Spleen (tissue), 11 donors: ENCODE results near the gene INSYN1. TPM values are rescaled to one million over a fixed set of nuclear protein-coding genes. Genes with fewer than 3 reads are reported as not detected.

ENCODE experiments used
- DNase-seq: peaks from one replicate; pipeline ENCODE4 v3.0.0-alpha.2; 2020
- H3K27ac ChIP-seq, 8 donors: fragments of 200-600 bp; sonication (generic) in 7 of 8; 1 replicate in 4 of 8; 2 replicates in 4 of 8; pipeline versions ENCODE4 v1.5.0 to v1.8.0; 2016 to 2021; ENCODE audit warnings: inconsistent platforms in 4 of 8, mild to moderate bottlenecking in 4 of 8, moderate library complexity in 1 of 8
- H3K27me3 ChIP-seq, 7 donors: fragments of 200-600 bp; sonication (generic) in 6 of 7; replicated peaks in 1 of 7; 1 replicate in 4 of 7; 2 replicates in 3 of 7; pipeline versions ENCODE4 v1.5.0 to v1.8.0; 2016 to 2021; ENCODE audit warnings: inconsistent platforms in 3 of 7, mild to moderate bottlenecking in 1 of 7
- H3K36me3 ChIP-seq, 6 donors: fragments of 200-600 bp; sonication (generic) in 5 of 6; 1 replicate in 4 of 6; 2 replicates in 2 of 6; pipeline versions ENCODE4 v1.5.0 to v1.8.0; 2016 to 2021; ENCODE audit warnings: inconsistent platforms in 2 of 6
- H3K4me1 ChIP-seq, 6 donors: fragments of 200-600 bp; sonication (generic) in 5 of 6; 1 replicate in 3 of 6; 2 replicates in 3 of 6; pipeline versions ENCODE4 v1.5.0 to v1.8.0; 2016 to 2021; ENCODE audit warnings: inconsistent platforms in 3 of 6
- H3K4me3 ChIP-seq, 8 donors: fragments of 200-600 bp; sonication (generic) in 7 of 8; 1 replicate in 4 of 8; 2 replicates in 4 of 8; pipeline versions ENCODE4 v1.5.0 to v1.8.0; 2016 to 2021; ENCODE audit warnings: inconsistent platforms in 4 of 8, mild to moderate bottlenecking in 4 of 8, moderate library complexity in 2 of 8
- H3K9me3 ChIP-seq, 8 donors: fragments of 200-600 bp; sonication (generic) in 7 of 8; 1 replicate in 4 of 8; 2 replicates in 4 of 8; pipeline versions ENCODE4 v1.5.0 to v1.8.0; 2016 to 2021; ENCODE audit warnings: inconsistent platforms in 4 of 8
- CTCF ChIP-seq, 11 experiments: fragments of 200-600 bp in 7 of 11; fragments of 450-650 bp in 4 of 11; sonication (generic) in 4 of 11; IDR thresholded peaks in 8 of 11; conservative IDR thresholded peaks in 3 of 11; 1 replicate in 7 of 11; 2 replicates in 4 of 11; pipeline versions ENCODE4 v1.4.0 to v1.8.0; 2016 to 2021; ENCODE audit warnings: antibody characterized with exemption in 11 of 11, inconsistent platforms in 4 of 11, mild to moderate bottlenecking in 1 of 11
- POLR2A ChIP-seq, 3 donors: fragments of 450-650 bp; IDR thresholded peaks; one replicate each; pipeline ENCODE4 v1.5.1; 2017; ENCODE audit warnings: antibody characterized with exemption in 3 of 3, mild to moderate bottlenecking in 1 of 3
- POLR2AphosphoS5 ChIP-seq, 3 donors: sonication (generic); formaldehyde crosslinking; IDR thresholded peaks; one replicate each; pipeline ENCODE4 v1.5.1; 2017; ENCODE audit warnings: antibody characterized with exemption in 3 of 3
- WGBS, 5 donors: extraction: QIAGEN DNeasy Blood & Tissue Kit in 3 of 5; methylation state at CpG; one replicate each; pipeline versions ENCODE4 v1.1.5 to v1.1.7; 2013 to 2018; 5-methylcytosine and 5-hydroxymethylcytosine counted together
- intact Hi-C: fragments of 100-400 bp; cut with DNase I; formaldehyde crosslinking; loops from one replicate; pipeline ENCODE4 v1.15.0; 2023; ENCODE audit warnings: low total_unique reads
- polyA plus RNA-seq, 3 donors: library from polyadenylated mRNA; stranded (reverse); fragments of 200-250 nt; gene quantifications; one replicate each; pipeline ENCODE4 v1.2.1, GENCODE V29; 2013
- total RNA-seq, 7 donors: library from RNA; depleted of rRNA in 3 of 7; stranded (reverse); fragments of >200 nt in 3 of 7; fragmentation: NEBNext Ultra II Directional in 4 of 7; extraction: Animal tissue kit (Norgen Biotek cat#: 25700) in 4 of 7; gene quantifications; one replicate each; pipeline versions ENCODE4 v1.1.0 to v1.2.1, GENCODE V29; 2016 to 2021
- donor health status: healthy with polysubstance abuse.
- donor health status: DM: no; HTN: no; CAD: no; lungs with moderate emphysema.
- donor health status: DM: no; HTN: no; CAD: no.
- donor health status: Bipolar disorder and iron deficiency.
- donor health status: healthy.
- donor health status: DM: no; HTN: no; CAD: no.
- donor health status: DM: yes; HTN: yes; CAD: no.

The INSYN1 gene
- total and polyA plus RNA-seq, 10 donors: 0.11 to 2.8 (median 0.74) TPM; not detected in 1

- no peaks in the 10 kb centered on the region for H3K36me3 ChIP-seq
- DNase-seq: no peak
- WGBS, 5 donors: 77 to 91% (median 86%) methylated on average over 1 of the region's 1 CpG
These were observed 16.9 kb upstream of the INSYN1 start for GRCh38 chr15:73770050-73770449.

GRCh38 chr15:73767806-73768501 is 14.8 kb upstream of the INSYN1 start:
- no peak for TF ChIP-seq CTCF (IDR thresholded peaks at IDR 0.05 in 8 of 11, conservative IDR thresholded peaks at IDR 0.05 in 3 of 11)
- TF ChIP-seq POLR2AphosphoS5 (IDR thresholded peaks at IDR 0.05): no peak
- TF ChIP-seq POLR2A (IDR thresholded peaks at IDR 0.05): no peak
- H3K4me3 ChIP-seq: no peak overlapping the region
- H3K4me1 ChIP-seq: peaks cover 0 to 11% (median 0%) of the 10 kb centered on the region in 6 donors
- intact Hi-C loops: no loop called here
- WGBS, 5 donors: 39 to 60% (median 59%) methylated on average over 5 to 9 of the region's 9 CpGs
- H3K36me3 ChIP-seq: no peaks in the 10 kb centered on the region
- DNase-seq: no peak
- no peak overlapping the region for H3K27ac ChIP-seq
- peaks cover 0 to 42% (median 3%) of the 10 kb centered on the region in 7 donors for H3K27me3 ChIP-seq
- no peaks in the 10 kb centered on the region for H3K9me3 ChIP-seq

More at GRCh38 chr15:73770050-73770449, 16.9 kb upstream of the INSYN1 start:
- no peak for TF ChIP-seq POLR2AphosphoS5 (IDR thresholded peaks at IDR 0.05)
- no peak for TF ChIP-seq POLR2A (IDR thresholded peaks at IDR 0.05)
- no peak for TF ChIP-seq CTCF (IDR thresholded peaks at IDR 0.05 in 8 of 11, conservative IDR thresholded peaks at IDR 0.05 in 3 of 11)
- intact Hi-C loops: no loop called here
- Histone ChIP-seq H3K4me3 (no peak overlapping the region), H3K4me1 (no peaks in the 10 kb centered on the region), H3K9me3 (no peaks in the 10 kb centered on the region), H3K27ac (no peak overlapping the region), H3K27me3 (peaks cover 0 to 56% (median 3%) of the 10 kb centered on the region in 7 donors)

- intact Hi-C loops: no loop called here
- TF ChIP-seq POLR2A (IDR thresholded peaks at IDR 0.05) (no peak), POLR2AphosphoS5 (IDR thresholded peaks at IDR 0.05) (no peak), CTCF (IDR thresholded peaks at IDR 0.05 in 8 of 11, conservative IDR thresholded peaks at IDR 0.05 in 3 of 11) (no peak)
- no peak overlapping the region for H3K27ac ChIP-seq
- no peaks in the 10 kb centered on the region for H3K36me3 ChIP-seq
- DNase-seq: no peak
- H3K9me3 ChIP-seq: no peaks in the 10 kb centered on the region
- WGBS, 5 donors: 85 to 94% (median 90%) methylated on average over 1 of the region's 1 CpG
- H3K4me3 ChIP-seq: no peak overlapping the region
- H3K4me1 ChIP-seq: peaks cover 0 to 11% (median 0%) of the 10 kb centered on the region in 6 donors
- H3K27me3 ChIP-seq: peaks cover 0 to 42% (median 3%) of the 10 kb centered on the region in 7 donors
These were observed 13.4 kb upstream of the INSYN1 start for GRCh38 chr15:73766598-73766997.

- Histone ChIP-seq H3K4me1 (peaks cover 0 to 11% (median 0%) of the 10 kb centered on the region in 6 donors), H3K9me3 (no peaks in the 10 kb centered on the region), H3K27ac (no peak overlapping the region), H3K36me3 (no peaks in the 10 kb centered on the region), H3K27me3 (peaks cover 0 to 42% (median 3%) of the 10 kb centered on the region in 7 donors), H3K4me3 (no peak overlapping the region)
- no peak for TF ChIP-seq POLR2A (IDR thresholded peaks at IDR 0.05)
- TF ChIP-seq CTCF (IDR thresholded peaks at IDR 0.05 in 8 of 11, conservative IDR thresholded peaks at IDR 0.05 in 3 of 11): no peak
- TF ChIP-seq POLR2AphosphoS5 (IDR thresholded peaks at IDR 0.05): no peak
- DNase-seq: no peak
- 77 to 87% (median 81%) methylated on average over 1 of the region's 1 CpG for WGBS, 5 donors
- intact Hi-C loops: no loop called here
These were observed 12.6 kb upstream of the INSYN1 start for GRCh38 chr15:73765778-73766177.
